ENCODE measurements around the gene ALDH18A1.
A peak's percentile ranks its signal among the peaks of the same experiment; 100 is the strongest.

ALDH18A1 gene

GRCh38 chr10:95579292-95579691 is 77.2 kb downstream of the ALDH18A1 start:
- no peak for DNase-seq (ENCODE audit: low read depth)

- no peak for DNase-seq (ENCODE audit: low read depth)
Measured at GRCh38 chr10:95578619-95579018, 77.9 kb downstream of the ALDH18A1 start.

GRCh38 chr10:95574649-95575365 is 81.7 kb downstream of the ALDH18A1 start:
- no peak for DNase-seq (ENCODE audit: low read depth)

- no peak for DNase-seq (ENCODE audit: low read depth)
Measured at GRCh38 chr10:95573964-95574604, 82.4 kb downstream of the ALDH18A1 start.

GRCh38 chr10:95573527-95573926 is 83.0 kb downstream of the ALDH18A1 start:
- no peak for DNase-seq (ENCODE audit: low read depth)

GRCh38 chr10:95572131-95572820 is 84.2 kb downstream of the ALDH18A1 start:
- no peak for DNase-seq (ENCODE audit: low read depth)

- no peak for DNase-seq (ENCODE audit: low read depth)
Measured at GRCh38 chr10:95571390-95571789, 85.1 kb downstream of the ALDH18A1 start.

GRCh38 chr10:95569368-95569767 is 87.1 kb downstream of the ALDH18A1 start:
- DNase-seq (ENCODE audit: low read depth), result no peak

GRCh38 chr10:95567903-95568630 is 88.4 kb downstream of the ALDH18A1 start:
- no peak for DNase-seq (ENCODE audit: low read depth)

GRCh38 chr10:95566136-95566535 is 90.4 kb downstream of the ALDH18A1 start:
- DNase-seq (ENCODE audit: low read depth), result no peak

- no peak for DNase-seq (ENCODE audit: low read depth)
Measured at GRCh38 chr10:95565336-95565735, 91.2 kb downstream of the ALDH18A1 start.

- no peak for DNase-seq (ENCODE audit: low read depth)
Measured at GRCh38 chr10:95564291-95564690, 92.2 kb downstream of the ALDH18A1 start.

- DNase-seq (ENCODE audit: low read depth), result no peak
Measured at GRCh38 chr10:95562341-95562965, 94.1 kb downstream of the ALDH18A1 start.

GRCh38 chr10:95561864-95562177 is 94.7 kb downstream of the ALDH18A1 start:
- DNase-seq (ENCODE audit: low read depth), result no peak

- peak; percentile 87 for DNase-seq (ENCODE audit: low read depth)
Measured at GRCh38 chr10:95561177-95561863, 95.2 kb downstream of the ALDH18A1 start, which contains the start of gene SORBS1. Gene SORBS1 (minus strand): TSS chr10:95561371. CDS start chr10:95441135, 120,236 bp downstream.

- peak; percentile 15 for DNase-seq (ENCODE audit: low read depth)
Measured at GRCh38 chr10:95560278-95561176, 96.0 kb downstream of the ALDH18A1 start.

- no peak for DNase-seq (ENCODE audit: low read depth)
Measured at GRCh38 chr10:95559896-95560277, 96.6 kb downstream of the ALDH18A1 start.

GRCh38 chr10:95559471-95559870 is 97.0 kb downstream of the ALDH18A1 start:
- no peak for DNase-seq (ENCODE audit: low read depth)

GRCh38 chr10:95558593-95559320 is 97.8 kb downstream of the ALDH18A1 start:
- no peak for DNase-seq (ENCODE audit: low read depth)
